KBM-7 (cell line): ENCODE data around the gene LAMA3.
"Not testable (repeated sequence)": the region's sequence is repeated elsewhere in the genome, so short reads cannot be mapped to it uniquely, and the experiment has no call there.

ENCODE experiments used
- DNase-seq: peaks from one replicate; pipeline ENCODE4 v3.0.0-alpha.2; 2015
- in situ Hi-C: fragments of 300-500 bp; cut with MboI; formaldehyde crosslinking; loops from 2 replicates; pipeline ENCODE4 v1.14.3; 2020; ENCODE audit warnings: low sequenced_read_pairs, low pct_unique_long_range_greater_than_20kb, mixed read lengths

The LAMA3 gene

DNA sequence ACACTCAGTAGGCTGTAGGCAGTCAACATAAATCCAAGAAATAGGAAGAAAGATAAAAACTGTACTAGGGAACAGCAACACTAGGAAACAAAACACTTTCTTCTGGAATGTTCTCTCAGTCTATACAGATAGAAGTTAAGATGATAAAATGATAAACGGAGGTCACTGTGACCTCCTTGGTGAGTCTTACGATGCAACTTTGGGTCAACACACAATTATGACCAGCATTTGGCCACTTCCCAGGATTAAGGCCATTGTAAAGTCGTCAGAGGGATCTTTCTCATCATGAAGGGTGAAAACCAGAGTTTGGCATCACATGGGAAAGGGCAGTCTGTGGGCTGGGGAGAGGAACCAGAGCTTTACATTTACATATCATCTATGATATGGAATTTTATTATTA lies 33.4 kb downstream of the LAMA3 start:
- DNase-seq, result no peak
- in situ Hi-C loops, result no loop called here

DNA sequence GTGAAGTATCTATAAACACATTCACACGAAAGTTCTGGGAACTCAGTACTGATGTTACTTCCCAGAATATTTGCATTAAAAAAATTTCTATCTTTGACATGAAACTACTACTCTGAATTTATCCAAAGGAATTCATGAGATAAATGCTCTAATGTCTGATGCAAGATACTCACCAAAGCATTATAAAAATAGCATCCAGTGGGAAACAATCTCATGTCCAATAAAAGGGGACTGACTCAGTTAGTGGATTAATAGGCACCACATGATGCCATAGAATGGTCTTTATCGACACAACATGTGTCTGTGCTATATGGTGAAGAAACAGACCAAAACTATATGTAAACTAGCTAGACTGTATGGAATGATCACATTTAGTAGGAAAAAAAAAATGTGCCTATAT lies 33.9 kb downstream of the LAMA3 start:
- in situ Hi-C loops, result no loop called here
- DNase-seq, result no peak

DNA sequence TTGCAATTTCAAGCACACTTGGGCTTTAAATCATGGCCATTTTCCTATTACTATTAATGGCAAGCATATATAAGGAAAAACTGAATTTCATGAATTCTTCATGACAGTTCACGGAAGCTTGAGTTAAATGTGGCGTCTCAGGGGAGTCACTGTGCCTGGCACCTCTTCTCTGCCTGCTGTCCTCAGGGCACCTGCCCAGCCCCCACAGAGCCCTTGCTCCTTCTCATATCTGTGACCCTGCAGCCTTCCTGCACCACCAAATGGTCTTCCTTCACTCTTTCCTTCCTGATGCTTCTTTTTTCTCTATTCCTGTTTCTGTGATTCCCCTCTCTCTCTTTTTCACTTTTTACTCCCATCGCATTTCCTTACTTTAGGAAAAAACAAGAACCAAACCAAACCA lies 35.4 kb downstream of the LAMA3 start:
- in situ Hi-C loops, result no loop called here
- no peak for DNase-seq

DNA sequence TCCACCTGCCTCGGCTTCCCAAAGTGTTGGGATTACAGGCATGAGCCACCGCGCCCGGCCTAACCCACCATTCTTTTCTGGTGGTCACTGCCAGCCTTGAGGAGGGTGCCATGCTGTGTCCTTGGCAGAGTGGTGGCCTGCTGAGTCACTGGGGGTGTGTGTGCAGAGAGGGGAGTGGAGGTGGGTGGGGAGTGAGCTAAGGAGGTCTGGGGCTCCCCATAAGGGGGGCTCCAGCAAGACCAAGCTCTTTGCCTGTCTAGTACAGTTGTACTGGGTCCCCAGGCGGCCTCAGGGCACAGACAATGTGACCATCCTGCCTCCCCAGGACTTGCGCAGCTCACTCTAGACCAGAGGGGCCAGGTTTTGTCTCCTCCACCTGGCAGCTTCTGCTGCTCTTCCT lies 36.1 kb downstream of the LAMA3 start:
- no peak for DNase-seq
- in situ Hi-C loops, result no loop called here

DNA sequence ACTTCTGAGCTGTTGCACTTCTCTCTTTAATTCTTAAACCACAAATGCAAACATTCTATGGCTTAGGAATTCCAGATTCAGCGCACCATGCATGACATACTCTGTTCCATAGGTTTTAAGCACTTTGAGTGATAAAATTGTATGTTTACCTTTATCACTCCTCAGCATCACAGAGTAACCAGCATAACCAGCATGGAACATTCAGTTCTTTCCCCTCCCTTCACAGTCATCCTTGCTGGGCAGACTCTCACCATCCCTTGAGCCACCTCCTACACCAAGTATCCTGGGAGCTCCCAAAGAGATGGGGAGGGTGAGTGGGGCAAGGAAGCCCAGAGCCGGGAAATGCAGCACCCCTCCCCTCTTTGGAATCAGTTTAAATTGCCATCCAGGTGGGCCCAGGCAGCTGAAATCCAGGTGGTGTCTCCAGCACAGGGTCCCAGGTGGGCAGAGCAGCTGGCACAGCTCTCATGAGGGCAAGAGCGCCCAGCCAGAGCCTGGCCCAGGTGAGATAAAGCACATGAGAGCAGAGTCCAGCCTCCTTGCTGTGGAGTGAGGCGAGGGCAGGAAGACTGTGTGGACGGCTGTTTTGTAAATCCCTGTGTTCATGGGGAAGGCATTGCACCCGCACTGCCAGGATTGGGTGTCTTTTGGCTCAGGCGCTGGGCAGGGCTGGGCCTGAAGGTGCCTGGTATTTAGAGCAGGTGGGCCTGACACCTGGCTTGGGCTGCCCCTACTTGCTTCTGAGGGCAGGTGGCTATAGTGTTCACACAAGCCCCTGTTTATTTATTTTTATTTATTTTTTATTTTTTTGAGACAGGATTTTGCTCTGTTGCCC lies 36.8 kb downstream of the LAMA3 start:
- in situ Hi-C loops, result no loop called here
- no peak for DNase-seq

DNA sequence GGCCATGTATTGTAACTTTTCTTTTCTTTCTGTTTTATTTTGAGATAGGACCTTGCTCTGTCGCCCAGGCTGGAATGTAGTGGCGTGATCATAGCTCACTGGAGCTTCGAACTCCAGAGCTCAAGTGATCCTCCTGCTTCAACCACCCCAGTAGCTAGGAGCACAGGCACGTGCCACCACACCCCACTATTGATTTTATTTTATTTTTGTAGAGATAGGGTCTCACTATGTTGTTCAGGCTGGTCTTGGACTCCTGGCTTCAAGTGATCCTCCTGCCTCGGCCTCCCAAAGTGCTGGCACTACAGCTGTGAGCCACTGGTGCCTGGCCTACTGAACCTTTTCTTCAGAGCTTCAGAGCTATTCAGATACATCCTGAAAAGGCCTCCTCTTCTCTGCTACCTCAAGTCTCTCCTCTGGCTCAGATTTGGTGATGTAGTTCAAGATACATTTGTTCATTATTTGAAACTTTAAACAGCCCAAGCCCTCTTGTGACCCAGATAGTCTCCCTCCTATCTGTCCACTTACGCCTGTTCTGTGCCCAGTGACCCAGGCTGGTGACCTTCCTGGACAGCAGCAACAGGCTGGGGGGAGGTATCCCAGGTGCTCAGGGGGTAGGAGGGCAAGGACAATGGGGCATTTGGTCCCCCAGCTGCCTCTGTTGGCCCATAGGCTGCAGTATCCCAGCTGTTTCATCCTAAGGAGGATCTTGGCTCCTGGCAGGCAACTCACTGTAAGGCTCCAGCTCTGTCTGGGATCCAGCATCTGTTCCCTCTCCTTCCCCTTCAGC lies 38.6 kb downstream of the LAMA3 start:
- DNase-seq, result no peak
- in situ Hi-C loops, result no loop called here

DNA sequence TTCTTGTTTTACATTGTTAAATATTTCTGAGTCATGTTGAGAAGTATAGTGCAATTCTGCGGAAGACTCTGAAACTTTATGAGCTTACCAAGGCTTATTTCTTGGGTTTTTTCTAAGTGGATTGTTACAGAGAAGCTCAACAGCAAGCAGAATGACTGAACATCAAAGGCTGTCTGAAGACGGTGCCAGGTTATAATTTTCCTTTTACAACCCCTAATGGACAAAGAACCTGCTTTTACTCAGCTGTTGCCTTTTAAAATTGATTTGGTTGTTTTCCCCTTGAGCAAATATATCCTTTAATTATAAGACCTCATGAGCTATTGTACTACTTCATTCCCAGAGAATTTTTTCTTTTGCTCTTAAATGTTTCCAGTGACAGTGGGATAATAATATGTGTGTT lies 41.6 kb downstream of the LAMA3 start:
- no peak for DNase-seq
- in situ Hi-C loops, result no loop called here

DNA sequence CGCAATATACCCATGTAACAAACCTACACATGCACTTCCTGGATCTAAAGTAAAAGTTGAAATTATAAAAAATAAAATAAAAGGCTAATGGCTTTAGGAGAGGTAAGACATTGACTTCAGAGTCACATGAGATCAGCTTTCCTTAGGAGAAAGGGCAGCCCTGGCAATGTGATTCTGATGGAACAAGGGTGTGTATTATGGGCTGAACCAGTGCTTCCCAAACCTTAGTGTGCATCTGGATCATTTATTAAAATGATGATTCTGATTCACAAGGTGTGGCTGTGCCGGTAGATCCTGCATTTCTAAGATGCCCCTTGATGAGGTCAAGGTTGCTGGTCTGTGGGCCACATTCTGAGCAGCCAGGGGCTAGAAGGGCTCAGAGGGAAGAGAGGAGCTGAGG lies 42.6 kb downstream of the LAMA3 start:
- in situ Hi-C loops, result no loop called here
- no peak for DNase-seq

DNA sequence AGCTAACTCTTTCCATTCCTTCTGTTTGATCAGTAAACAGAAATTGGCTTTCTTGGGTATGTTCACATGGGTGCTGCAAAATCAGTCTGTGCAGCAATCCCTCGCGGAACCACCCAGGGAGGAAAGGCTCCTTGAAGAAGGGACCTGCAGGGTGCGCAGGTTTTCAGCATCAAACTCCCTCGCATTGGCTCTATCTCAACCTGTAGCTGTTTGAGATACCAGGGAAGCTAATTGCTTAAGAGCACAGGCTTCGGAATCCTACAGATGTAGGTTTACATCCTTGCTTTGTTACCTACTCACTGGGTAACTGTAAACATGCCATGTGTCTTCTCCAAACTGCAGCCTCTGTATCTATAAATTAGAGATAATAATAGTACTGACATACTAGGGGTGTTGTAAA lies 43.2 kb downstream of the LAMA3 start:
- DNase-seq, result no peak
- in situ Hi-C loops, result no loop called here

DNA sequence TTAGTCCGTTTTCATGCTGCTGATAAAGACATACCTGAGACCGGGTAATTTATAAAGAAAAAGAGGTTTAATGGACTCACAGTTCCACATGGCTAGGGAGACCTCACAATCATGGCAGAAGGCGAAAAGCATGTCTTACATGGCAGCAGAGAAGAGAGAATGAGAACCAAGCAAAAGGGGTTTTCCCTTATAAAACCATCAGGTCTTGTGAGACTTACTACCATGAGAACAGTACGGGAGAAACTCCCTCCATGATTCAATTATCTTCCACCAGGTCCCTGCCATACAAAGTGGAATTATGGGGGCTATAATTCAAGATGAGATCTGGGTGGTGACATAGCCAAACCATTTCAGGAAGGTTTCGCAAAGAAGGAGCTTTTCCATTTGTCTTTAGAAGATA lies 44.0 kb downstream of the LAMA3 start:
- in situ Hi-C loops, result not testable (repeated sequence)

DNA sequence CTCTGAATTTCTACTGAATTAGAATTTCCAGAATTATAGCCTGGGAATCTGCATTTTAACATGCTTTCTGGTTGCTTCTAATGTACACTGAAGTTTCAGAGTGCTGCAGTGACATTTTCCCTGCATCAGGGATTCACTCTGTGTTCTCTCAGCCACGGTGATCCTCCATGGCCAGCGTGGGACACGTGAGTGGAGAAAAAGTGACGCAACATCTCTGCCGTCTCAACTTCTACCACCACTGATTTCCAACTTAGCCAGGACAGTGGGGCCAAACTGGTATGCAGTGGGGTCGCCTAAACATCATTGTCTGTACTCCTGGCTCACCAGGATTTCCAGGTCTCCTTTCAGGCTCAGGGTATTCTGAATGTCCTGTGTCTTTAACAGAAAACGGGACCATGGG lies 44.6 kb downstream of the LAMA3 start:
- in situ Hi-C loops, result no loop called here
- no peak for DNase-seq

More for the DNA sequence above, 44.0 kb downstream of the LAMA3 start:
- not testable (repeated sequence) for DNase-seq

DNA sequence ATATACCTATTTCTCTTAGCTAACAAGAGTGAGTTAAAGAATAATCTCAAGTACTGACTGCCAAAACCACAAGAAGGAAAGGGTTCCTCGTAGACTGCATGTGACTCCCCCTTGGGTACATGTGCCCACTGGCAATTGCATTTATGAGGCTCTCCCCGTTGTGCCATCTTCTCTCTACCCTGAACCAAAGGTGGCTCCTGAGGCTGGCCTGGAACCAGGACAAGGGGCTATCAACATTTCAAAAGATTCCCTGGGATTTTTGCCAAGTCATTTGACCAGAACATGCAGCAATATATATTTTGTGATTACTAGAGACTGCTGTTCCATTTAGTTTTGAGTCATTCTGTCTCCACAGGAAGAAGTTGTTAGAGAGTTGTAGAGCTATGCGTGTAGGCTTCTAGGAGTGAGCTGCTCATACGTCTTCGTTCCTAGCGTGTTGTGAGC lies 45.8 kb downstream of the LAMA3 start:
- DNase-seq, result no peak
- in situ Hi-C loops, result no loop called here

DNA sequence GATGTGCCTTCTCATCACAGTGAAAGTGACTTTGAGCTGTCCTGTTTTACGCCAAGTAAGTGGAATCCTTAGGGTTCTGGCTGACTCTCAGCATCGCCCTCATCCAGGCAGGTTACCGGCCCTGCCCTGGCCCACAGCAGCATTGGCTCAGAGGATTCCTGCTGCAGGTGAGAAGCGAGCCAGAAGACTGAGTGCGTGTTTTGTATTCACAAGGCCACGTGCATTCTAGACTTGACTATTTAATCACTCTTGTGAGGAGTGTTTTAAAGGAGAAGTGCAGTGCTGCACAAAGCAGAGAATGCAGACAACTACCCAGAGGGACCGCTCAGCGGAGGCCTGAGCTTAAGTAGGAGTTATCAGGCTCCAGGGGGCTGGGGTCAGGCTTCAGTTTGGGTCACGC lies 48.3 kb downstream of the LAMA3 start:
- in situ Hi-C loops, result no loop called here
- no peak for DNase-seq

DNA sequence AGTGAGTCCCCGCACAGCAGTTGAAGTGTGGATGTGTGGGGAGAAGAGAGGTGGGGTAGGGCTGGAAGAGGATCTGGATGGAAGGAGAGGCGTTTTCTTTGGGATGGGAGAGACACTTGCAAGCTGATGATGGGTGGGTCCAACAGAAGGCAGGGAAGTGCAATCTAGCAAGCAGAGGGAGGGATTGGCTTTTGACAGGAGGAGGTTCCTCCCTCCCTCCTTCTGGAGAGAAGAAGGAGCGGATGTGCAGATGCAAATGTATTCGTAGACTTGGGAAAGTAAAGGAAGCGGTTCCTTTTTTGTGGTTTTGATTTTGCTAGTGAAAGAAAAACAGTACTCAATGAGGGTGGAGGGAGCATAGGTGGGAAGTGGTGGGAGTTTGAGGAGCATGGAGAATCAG lies 48.9 kb downstream of the LAMA3 start:
- in situ Hi-C loops, result no loop called here
- peak; percentile 72 for DNase-seq

DNA sequence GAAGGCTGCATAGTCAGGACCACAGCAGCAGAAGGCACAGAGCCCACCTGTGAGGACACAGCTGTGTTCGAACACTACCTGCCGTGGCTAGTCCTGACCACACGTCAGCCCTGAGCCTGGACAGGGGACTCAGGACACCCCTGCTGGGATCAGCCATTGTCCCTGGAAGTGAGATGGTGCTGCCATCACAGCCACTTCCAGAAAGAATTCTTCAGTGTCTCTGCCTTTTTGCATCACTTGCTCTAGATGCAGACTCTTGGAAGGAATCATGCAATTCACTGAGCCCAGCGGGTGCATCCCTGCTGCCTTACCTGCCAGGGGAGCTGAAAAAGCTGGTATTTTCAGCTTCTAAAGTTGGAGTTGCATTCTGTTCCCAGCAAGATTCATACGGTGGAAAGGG lies 49.3 kb downstream of the LAMA3 start:
- in situ Hi-C loops, result no loop called here
- no peak for DNase-seq

DNA sequence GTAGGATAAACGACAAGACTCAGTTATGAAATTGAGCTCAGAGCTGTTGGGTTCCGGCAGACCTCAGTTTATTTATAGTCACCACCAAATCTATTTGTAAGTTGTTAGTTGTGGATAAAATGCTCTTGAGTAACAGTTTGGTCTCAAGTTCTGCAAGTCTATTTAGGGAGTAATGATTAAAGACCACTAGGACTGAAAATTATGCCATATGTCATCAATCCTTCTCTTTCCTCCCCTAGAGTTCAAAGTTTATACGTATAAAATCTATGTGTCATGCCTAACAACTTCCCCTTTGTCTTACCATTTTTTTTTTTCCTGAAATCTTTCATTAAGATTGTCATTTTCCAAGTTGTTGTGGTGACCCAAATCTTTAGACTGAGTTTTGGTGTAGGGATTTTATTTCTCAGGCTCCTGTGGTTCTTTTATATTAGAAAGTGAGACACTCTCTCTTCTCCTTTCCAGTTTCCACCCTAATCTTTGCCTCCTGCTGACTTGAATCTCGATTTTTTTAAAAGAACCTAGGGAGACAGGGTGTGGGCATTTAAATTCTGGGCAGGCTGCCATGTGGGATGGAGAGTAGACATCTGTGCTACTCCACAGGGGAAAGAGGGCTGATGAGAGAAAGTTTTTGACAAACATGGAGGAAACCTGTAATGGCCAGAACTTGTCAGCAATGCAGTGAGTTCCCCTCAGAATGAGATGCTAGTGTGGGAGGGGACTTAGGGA lies 51.0 kb downstream of the LAMA3 start:
- DNase-seq, result peak; percentile 71
- in situ Hi-C loops, result no loop called here

DNA sequence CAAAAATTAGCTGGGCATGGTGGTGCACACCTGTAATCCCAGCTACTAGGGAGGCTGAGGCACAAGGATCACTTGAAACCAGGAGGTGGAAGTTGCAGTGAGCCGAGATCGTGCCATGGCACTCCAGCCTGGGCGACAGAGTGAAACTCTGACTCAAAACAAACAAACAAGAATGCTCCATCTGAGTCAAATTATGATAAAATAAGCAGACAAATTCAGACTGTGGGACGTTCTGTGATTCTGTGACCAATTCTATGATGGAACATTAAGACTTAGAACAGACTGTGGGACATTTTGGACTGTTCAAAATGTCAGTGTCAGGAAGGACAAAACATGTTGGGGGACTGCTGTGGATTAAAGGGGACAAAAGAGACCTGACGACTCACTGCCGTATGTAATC lies 52.7 kb downstream of the LAMA3 start:
- in situ Hi-C loops, result not testable (repeated sequence)

DNA sequence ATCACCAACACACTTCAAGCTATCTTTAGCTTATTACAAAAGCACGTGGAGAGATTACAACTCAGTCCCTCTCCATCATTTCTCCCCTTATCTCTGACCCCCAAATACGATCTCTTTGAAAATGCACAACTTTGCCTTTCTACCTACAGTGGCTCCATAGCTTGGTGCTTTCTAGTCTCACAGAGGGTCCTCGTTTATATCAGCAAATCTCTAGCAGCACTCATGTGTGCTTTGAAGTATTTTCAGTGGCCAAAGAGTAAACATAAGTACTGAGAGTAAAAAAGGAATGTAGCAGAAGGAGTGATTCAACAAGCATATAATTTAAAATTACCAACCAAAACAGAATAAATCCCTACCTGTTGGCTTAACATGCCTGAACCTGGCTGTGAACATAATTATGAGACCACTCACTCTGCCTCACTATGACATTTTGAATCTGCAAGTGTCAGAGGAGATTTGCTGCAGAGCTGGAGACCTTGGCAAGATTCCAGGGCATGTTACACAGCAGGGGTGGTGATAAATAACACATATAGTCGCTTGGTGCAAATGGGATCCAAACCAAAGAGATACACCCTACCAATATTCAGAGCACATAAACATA lies 54.6 kb downstream of the LAMA3 start:
- no peak for DNase-seq
- in situ Hi-C loops, result no loop called here

More for the DNA sequence above, 52.7 kb downstream of the LAMA3 start:
- not testable (repeated sequence) for DNase-seq

DNA sequence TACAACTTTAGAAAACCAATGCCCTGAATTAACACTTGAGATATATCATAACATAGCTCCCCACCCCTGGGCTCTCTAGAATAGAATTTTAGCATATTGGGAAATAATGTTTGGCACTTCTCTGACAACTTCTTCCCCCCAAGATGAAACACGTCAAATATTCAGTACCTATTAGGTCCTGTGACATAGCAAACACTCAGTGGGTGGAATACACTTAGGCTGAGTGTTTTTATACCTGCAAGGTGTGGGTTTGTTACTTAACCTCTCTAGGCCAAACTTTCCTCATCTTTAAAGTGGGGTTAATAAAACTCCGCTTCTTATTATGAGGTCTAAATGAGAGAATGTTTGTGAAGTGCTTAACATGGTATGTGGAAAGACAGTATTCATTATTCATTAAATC lies 56.1 kb downstream of the LAMA3 start:
- in situ Hi-C loops, result no loop called here
- DNase-seq, result no peak
